ENCODE data around the gene KLF16.
"Not testable (repeated sequence)": the region's sequence is repeated elsewhere in the genome, so short reads cannot be mapped to it uniquely, and the experiment has no call there.

KLF16 gene

GRCh38 chr19:1863328-1863637, at the start of gene KLF16:
TSS of gene KLF16 (minus strand) at chr19:1863579. CDS start at chr19:1863497, 82 bp downstream.
- DNase-seq: no peak

- DNase-seq: no peak
Measured at GRCh38 chr19:1912760-1913505, 49.6 kb upstream of the KLF16 start.

- no peak for DNase-seq
Measured at GRCh38 chr19:1911995-1912394, 48.6 kb upstream of the KLF16 start.

- no peak for DNase-seq
Measured at GRCh38 chr19:1911098-1911497, 47.7 kb upstream of the KLF16 start.

GRCh38 chr19:1910177-1910576, 46.8 kb upstream of the KLF16 start:
- no peak for DNase-seq

- no peak for DNase-seq
Measured at GRCh38 chr19:1909761-1910080, 46.3 kb upstream of the KLF16 start.

- no peak for DNase-seq
Measured at GRCh38 chr19:1908364-1908678, 44.9 kb upstream of the KLF16 start.

- DNase-seq: no peak
Measured at GRCh38 chr19:1907563-1908363, 44.4 kb upstream of the KLF16 start.

- no peak for DNase-seq
Measured at GRCh38 chr19:1906985-1907562, 43.7 kb upstream of the KLF16 start.

- no peak for DNase-seq
Measured at GRCh38 chr19:1905863-1906375, 42.5 kb upstream of the KLF16 start.

GRCh38 chr19:1905110-1905862, 41.9 kb upstream of the KLF16 start, which contains the start of the genes ADAT3 and SCAMP4:
TSS of gene ADAT3 (plus strand) at chr19:1905399. CDS start at chr19:1912048, 6,649 bp downstream.
TSS of gene SCAMP4 (plus strand) at chr19:1905399. CDS start at chr19:1915020, 9,621 bp downstream.
- DNase-seq: peak; percentile 95

GRCh38 chr19:1904860-1905109, 41.4 kb upstream of the KLF16 start:
- no peak for DNase-seq

- DNase-seq: no peak
Measured at GRCh38 chr19:1902923-1903322, 39.5 kb upstream of the KLF16 start.

GRCh38 chr19:1901940-1902404, 38.6 kb upstream of the KLF16 start:
- no peak for DNase-seq

GRCh38 chr19:1896508-1896907, 33.1 kb upstream of the KLF16 start:
- DNase-seq: no peak

- no peak for DNase-seq
Measured at GRCh38 chr19:1893791-1894190, 30.4 kb upstream of the KLF16 start.

GRCh38 chr19:1889907-1890306, 26.5 kb upstream of the KLF16 start:
- no peak for DNase-seq

- no peak for DNase-seq
Measured at GRCh38 chr19:1888385-1888784, 25.0 kb upstream of the KLF16 start.

- DNase-seq: not testable (repeated sequence)
Measured at GRCh38 chr19:1886360-1886759, 23.0 kb upstream of the KLF16 start.

GRCh38 chr19:1885398-1886119, 22.2 kb upstream of the KLF16 start, which contains the start of gene ABHD17A:
TSS of gene ABHD17A (minus strand) at chr19:1885496. CDS start at chr19:1881566, 3,930 bp downstream.
- DNase-seq: peak; percentile 94

GRCh38 chr19:1884719-1885334, 21.4 kb upstream of the KLF16 start:
- peak; percentile 55 for DNase-seq

GRCh38 chr19:1884291-1884718, 20.9 kb upstream of the KLF16 start:
- DNase-seq: no peak

Data from retina (tissue), 1 donor.